ENCODE results near the gene SCAMP4.
A peak's percentile ranks its signal among the peaks of the same experiment; 100 is the strongest.
"Not testable (repeated sequence)": the region's sequence is repeated elsewhere in the genome, so short reads cannot be mapped to it uniquely, and the experiment has no call there.

The SCAMP4 gene

DNA sequence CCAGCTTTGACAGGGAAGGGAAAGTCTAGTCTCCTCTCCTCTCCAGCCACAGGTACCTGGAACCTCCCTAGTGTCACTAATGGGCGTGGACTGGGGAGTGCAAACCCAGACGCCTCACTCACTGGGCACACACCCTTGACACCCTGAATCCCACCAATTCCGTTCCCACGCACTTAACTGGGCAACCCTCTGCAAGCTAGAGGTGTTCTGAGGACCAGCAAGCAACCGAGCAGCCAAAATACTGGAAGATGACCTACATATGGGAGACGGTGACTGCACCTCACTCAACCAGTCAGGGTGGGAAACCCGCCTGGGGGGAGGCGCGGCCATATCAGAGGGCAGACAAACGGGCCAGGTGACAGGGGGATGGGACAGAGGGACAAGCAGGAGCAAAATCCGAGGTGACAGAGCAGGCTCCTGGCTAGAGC, 20.9 kb upstream of the SCAMP4 start:
- peak; percentile 72 for DNase-seq

DNA sequence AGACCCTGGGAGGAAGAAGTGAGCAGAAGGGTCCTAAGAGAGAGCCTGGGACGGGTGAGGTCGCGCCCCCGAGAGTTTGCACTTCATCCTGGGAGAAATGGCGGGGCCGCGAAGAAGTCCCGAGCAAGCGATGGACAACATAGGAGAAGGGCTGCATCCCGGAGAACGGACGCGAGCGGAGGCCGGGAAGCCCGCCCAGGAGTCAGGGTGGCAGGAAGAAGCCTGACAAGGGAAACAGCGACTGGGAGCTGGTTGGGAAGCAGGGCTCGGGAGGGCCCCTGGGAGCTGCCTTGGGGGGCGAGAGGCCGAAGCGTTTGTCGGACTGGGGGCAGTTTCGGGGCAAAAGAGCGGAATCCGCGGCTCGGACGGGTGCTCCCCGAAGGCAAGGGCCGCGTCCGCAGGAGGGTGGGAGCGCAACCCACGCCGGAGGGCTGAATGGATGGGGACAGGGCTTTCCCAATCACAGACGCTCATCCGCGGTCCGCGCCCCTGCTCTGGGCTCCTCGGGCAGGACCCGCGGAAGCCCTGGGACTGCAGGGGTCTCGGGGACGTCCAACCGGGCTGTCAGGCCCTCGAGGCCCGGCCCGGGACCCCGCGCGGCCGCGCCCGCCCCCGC, 20.4 kb upstream of the SCAMP4 start:
- DNase-seq = peak; percentile 62

DNA sequence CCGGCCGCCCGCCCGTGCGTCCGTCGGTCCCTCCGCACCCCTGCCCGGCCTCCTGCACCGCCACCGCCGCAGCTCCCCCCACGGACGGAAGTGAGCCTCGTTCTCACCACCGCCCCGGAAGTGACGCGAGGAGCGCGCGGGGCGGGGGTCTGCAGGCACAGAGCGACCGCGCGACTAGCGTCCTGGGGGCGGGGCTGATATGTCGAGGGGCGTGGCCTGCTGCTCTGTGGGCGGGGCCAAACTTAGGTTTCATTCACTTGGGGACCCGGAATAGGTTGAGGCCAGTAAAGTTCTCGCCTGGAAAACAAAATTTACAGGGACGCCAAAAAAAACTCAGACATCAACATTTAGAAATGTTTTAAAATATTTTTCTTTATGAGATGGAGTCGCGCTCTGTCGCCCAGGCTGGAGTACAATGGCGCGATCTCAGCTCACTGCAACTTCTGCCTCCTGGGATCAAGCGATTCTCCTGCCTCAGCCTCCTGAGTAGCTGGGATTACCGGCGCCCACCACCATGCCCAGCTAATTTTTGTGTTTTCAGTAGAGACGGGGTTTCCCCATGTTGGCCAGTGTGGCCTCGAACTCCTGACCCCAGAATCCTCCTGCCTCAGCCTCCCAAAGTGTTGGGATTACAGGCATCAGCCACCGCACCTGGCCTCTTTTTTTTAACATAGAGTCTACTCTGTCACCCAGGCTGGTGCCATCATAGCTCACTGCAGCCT, 19.6 kb upstream of the SCAMP4 start, which contains the start of gene ABHD17A:
TSS of gene ABHD17A (minus strand) at position 99 of the 722 bp plus-strand sequence. CDS start 3,930 bp downstream, outside the sequence.
- DNase-seq = peak; percentile 99

DNA sequence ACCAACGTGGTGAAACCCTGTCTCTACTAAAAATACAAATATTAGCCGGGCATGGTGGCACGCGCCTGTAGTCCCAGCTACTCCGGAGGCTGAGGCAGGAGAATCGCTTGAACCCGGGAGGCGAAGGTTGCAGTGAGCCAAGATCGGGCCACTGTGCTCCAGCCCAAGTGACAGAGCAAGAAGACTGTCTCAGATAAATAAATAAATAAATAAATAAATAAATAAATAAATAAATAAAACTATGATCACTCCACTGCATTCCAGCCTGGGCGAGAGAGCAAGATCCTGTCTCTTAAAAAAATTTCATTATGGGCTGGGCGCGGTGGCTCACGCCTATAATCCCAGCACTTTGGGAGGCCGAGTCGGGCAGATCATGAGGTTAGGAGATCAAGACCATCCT, 18.8 kb upstream of the SCAMP4 start:
- DNase-seq = not testable (repeated sequence)

DNA sequence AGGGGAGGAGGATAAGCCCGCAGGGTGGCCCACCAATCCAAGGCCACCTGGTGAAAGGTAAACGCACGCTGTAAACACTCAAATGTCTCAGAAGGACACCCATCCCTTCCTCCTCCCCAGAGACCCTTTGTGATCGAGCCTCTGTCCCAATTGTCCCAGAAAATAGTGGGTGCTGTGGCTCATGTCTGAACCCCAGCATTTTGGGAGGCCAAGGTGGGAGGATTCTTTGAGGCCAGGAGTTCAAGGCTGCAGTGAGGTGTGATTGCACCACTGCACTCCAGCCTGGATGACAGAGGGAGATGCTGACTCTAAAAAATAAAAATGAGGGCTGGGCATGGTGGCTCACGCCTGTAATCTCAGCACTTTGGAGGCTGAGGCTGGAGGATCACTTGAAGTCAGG, 16.8 kb upstream of the SCAMP4 start:
- no peak for DNase-seq

DNA sequence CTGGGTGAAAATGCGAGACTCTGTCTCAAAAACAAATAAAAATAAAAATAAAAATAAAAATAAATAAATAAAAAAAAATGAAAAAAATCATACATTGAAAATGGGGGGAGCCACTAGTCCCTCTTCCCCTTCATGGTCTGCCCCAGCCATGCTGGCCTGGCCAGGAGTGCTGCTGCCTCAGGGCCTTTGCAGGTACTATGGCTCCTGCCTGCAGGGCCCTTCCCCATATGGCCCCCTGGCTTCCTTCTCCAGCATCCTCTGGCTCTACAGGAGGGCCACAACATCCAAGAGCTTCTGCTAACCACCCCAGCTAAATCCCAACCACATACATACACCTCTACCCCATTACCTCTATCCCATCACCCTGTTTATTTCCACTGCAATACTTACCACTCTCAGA, 15.3 kb upstream of the SCAMP4 start:
- DNase-seq = no peak

DNA sequence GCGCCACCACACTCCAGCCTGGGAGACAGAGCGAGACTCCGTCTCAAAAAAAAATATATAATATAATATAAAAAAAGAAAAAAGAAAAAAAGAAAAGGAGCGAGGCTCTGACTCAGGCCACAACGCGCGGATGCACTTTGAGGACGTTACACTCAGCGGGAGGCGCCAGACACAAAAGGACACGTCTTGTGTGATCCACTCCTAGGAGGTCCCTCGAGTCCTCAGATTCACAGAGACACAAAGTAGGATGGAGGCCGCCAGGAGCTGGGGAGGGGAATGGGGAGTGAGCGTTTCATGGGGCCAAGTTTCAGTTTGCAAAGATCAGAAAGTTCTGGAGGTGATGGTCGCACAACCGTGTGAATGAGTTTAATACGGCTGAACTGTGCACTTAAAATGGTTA, 11.4 kb upstream of the SCAMP4 start:
- DNase-seq = no peak

DNA sequence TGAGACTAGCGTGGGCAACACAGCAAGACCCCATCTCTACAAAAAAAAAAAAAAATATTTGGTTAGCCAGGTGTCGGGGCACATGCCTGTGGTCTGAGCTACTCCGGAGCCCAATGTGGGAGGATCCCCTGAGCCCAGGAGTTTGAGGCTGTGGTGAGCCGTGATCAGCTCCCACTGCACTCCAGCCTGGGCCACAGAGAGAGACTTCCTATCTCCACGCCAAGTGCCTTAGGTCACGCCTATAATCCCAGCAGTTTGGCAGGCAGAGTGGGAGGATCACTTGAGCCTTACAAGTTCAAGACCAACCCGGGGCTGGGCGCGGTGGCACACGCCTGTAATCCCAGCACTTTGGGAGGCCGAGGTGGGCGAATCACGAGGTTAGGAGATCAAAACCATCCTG, 8.7 kb upstream of the SCAMP4 start:
- DNase-seq = peak; percentile 68

DNA sequence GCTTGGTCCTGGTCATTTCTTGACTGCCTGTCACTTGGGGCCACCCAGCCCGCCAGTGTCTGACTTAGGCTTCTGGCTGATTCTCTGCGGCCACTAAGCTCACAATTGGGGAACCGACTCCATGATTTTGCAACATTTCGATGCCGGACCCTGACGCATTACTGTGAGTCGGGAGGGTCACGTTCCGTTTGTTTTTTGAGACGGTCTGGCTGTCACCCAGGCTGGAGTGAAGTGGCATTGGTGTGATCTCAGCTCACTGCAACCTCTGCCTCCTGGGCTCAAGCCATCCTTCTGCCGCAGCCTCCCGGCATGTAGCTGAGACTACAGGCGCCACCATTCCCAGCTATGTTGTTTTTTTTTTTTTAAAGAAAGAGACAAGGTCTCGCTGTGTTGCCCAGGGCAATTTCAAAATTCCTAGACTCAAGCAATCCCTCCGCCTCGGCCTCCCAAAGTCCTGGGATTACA, 3.2 kb upstream of the SCAMP4 start:
- no peak for DNase-seq

DNA sequence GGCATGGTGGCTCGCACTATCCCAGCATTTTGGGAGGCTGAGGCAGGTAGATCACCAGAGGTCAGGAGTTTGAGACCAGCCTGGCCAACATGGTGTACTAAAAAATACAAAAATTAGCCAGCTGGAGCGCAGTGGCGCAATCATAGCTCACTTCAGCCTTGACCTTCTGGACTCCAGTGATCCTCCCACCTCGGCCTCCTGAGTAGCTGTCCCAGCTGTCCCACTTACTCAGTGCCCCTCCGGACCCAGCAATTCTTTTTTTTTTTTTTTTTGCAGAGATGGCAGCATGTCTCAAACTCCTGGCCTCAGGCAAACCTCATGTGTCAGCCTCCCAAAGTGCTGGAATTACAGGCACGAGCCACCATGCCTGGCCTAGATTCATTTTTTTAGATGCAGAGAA, 2.3 kb upstream of the SCAMP4 start:
- DNase-seq = no peak

DNA sequence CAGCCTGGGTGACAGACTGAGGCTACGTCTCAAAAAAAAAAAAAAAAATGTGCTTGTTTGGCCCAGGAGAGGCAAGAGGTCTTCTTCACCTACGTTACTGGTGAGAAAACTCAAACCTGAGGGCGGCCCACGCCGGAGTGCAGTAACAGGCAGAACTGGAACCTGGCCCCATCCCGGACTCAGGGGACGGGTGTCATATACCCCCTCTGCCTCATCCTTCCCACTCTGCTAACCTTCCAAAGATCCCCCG, 414 bp upstream of the SCAMP4 start:
- DNase-seq = no peak

DNA sequence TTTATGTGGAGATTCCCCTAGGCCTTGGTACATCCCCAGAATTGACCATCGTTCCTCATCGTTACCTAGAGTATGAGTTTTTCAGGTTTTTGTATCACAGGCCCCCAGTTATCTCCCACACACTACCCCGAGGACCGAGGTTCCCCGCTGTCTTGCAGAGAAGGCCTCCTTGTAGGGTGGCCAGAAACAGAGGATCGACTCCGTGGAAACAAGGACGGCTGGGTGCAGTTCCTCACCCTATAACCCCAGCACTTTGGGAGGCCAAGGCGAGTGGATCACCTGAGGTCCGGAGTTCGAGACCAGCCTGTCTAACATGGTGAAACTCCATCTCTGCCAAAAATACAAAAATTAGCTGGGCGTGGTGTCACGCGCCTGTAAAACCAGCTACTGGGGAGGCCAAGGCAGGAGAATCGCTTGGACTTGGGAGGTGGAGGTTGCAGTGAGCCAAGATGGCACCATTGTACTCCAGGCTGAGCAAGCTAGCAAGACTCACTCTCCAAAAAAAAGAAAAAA, 720 bp downstream of the SCAMP4 start:
- DNase-seq = no peak

DNA sequence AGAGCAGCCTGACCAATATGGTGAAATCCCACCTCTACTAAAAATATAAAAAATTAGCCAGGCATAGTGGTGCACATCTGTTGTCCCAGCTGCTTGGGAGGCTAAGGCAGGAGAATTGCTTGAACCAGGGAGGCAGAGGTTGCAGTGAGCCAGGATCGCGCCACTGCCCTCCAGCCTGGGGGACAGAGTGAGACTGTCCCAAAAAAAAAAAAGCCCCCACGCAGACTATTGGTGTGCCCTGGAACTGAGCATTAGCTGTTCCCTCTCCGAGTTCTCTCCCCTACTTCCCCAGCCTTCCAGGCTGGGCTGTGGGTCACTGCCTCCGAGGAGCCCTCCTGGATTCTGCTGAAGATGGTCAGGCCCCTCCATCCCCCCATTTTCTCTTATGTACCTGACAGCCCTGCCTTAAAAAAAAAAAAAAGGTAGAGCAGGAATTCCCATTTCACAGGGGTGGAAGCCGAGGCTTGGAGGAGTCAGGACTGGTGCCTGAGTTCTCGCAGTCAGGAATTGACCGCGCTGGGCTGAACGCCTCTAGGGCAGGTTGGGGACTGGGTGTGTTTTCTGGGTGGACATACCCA, 1.9 kb downstream of the SCAMP4 start:
- no peak for DNase-seq

DNA sequence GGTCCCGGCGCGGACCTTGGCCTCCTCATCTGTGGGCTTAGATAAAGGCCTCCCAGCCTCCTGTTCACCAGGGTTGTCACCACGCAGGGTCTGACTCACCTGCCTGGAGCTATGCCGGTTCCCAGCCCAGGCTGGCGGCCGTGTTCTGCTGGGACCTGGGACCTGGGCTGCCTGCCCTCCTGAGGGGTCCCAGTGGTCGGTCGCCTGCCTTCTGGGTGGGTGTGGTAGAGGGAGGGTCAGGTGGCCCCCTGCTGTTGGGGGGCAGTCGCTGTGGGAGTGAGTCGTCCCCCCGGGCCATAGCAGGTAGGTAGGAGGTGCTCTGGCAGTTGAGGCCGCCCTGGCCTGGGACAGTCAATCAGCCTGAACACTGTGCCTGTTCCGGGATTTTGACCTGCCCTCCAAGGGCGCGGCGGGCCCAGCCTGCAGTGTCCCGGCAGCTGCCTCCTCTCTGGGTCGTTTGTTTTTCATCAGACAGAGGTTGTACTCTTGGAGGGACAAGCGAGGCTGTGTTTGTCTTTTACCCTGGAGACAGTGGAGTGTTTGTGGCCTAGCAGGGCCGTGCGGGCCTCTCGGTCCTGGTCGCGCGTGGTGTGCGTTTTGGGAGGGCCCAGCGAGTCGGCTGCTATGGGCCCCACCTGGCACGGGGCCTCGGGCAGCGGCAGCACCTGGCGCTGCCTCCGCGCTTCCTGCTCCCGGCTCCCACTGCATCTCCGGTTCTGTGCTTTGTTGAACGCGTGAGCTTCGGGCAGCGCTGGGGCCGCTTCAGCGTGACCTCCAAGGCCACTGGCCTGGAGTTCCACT, 2.6 kb downstream of the SCAMP4 start:
- DNase-seq = no peak

DNA sequence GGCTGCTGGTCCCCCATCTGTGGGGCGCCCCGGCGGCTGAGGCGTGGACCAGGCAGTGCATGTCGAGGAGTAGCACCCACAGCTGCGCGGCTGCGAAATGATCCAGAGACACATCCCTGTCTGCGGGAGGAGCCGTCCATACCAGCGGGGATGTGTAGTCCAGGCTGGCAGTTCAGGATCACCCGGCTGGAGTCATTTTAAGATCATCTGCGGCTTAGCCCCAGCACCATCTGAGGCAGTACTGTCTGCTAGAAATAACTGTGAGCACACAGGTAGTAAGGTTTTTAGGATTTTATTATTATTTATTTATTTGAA, 3.1 kb downstream of the SCAMP4 start:
- no peak for DNase-seq

DNA sequence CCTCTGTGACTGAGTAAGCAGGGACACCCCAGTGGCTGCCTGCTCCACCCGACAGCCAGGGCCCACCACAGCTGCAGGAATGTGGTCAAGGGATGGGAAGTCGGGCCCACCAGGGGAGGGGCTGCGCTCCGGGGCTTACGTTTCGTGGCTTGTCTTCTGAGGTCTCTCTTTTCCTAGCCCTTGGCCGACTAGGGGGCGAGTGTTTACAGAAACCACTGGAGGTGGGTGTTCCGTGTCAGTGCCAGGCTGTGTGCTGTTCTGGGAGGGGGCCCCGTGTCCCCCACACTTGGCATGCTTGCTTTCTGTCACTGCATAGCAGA, 4.5 kb downstream of the SCAMP4 start:
- no peak for DNase-seq

DNA sequence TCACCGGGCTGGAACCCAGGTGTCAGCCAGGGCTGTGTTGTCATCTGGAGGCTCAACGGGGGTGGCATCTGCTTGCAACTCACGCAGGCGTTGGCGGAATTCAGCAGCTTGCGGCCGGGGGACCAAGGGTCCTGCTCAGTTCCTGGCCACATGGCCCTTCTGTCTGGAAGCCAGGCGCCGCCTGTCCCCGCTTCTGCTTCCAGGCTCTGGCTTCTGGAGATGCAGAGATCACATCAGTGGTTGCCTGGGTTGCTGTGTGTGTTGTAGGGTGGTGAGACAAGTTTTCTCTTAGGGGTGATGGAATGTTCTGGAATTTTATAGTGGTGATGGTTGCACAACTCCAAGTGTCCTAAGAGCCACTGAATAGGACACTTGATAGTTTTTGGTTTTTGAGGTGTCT, 5.0 kb downstream of the SCAMP4 start:
- DNase-seq = no peak

DNA sequence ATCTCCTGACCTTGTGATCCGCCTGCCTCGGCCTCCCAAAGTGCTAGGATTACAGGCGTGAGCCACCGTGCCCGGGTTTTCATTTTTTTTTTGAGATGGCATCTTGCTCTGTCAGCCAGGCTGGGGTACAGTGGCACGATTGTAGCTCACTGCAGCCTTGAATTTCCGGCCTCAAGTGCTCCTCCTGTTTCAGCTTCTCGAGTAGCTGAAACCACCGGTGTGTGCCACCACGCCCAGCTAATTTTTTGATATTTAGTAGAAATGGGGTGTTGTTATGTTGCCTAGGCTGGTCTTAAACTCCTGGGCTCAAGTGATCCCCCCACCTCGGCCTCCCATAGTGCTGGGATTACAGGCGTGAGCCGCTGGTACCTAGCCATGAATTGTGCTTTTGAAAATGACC, 5.9 kb downstream of the SCAMP4 start:
- no peak for DNase-seq

DNA sequence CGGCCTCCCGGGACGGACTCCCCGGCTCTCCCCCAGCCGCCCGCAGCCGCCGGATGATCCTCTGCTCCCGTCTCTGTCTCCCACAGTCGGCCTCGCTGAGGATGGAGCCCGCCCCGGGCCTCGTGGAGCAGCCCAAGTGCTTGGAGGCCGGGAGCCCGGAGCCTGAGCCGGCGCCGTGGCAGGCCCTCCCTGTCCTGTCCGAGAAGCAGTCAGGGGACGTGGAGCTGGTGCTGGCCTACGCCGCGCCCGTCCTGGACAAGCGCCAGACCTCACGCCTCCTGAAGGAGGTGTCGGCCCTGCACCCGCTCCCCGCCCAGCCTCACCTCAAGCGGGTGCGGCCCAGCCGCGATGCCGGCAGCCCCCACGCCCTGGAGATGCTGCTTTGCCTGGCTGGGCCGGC, 6.8 kb downstream of the SCAMP4 start:
- DNase-seq = no peak

DNA sequence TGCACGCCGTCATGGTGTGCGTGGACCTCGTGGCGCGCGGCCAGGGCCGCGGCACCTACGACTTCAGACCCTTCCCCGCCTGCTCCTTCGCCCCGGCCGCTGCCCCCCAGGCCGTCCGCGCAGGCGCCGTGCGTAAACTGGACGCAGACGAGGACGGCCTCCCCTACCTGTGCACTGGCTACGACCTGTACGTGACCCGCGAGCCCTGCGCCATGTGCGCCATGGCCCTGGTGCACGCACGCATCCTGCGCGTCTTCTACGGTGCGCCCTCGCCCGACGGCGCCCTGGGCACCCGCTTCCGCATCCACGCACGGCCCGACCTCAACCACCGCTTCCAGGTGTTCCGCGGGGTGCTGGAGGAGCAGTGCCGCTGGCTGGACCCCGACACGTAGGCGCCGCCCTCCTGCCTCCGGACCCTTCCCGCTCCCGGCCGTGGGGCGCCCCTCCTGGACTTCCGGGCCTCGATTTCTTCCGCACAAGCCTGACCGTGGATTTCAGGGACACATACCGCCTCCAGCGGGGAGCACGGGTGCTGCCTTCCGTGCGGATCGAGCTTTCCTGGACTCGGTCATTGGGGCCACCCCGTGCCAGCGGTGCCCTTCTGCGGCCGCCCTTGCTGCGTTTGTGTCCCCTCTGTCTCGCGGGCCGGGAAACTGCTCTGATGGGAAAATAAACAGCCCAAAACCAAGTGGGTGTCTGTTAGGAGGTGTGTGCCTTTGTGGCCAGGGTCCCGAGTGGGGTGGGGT, 7.7 kb downstream of the SCAMP4 start:
- DNase-seq = no peak

DNA sequence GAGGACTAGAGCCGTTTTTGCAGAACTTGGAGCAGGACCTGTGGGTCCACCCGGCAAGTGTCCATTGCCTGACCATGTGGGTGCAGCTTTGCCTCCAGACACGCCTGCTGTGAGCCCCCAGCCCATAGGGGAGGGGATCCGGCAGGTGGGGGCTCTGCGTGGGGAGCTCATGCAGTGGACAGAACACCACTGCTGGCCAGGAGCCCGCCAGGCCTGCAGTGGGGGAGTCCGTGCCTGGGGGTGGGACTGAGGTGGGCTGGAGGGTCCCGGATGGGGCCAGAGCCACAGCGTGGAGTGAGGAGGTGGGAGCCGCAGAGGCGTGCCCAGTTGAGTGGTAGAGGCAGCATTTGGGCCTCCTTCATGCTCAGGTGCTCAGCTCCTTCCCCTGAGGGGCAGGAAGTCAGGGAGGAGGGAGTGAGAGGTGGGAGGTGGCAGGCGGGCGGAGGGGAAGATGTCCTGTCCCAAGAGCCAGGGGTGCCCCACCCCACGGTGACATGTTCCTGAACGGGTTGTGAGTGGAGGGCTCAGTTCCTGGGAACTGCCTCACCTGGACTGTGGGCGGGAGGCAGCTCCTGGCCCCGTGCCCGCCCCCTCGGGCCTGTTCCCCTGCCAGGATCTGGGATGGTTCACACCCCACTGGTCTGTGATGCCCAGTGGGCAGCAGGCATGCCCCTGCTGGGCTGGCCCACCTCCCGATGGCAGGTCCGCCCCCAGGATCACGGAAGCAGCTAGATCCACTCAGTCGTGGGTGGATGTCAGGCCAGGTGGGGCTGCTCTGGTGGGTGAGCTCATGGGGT, 8.8 kb downstream of the SCAMP4 start:
- DNase-seq = no peak

DNA sequence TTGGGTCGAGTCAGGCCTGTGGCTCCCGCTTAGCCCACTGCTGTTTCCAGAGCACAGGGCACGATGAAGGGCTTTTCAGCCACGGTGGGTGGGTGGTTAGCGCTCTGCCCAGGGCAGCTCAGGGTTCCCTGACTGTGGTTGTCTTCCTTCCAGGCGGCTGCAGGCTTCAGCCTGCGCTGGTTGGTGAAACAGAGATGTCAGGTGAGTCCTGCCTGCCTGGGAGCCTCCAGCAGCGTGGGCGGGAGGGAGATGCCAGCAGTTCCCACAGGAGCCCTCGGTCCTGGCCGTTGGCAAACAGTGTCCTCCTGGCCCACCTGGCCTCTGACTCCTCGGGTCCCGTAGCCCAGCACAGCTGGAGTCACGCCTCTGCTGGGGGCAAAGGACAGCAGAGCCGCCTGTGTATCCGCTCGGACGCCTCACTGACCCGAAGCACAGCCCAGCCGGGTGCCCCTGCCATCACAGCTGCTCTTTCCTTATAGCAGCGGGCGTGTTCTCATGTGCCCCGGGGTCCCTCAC, 9.7 kb downstream of the SCAMP4 start:
- no peak for DNase-seq

Data from activated CD8-positive, alpha-beta memory T cell treated with anti-CD3 and anti-CD28 coated beads, Interleukin-2, amount 50 U/mL, for 48 hours (primary cell).